ENCODE measurements around the gene GPC6.

The GPC6 gene

GRCh38 chr13:94390881-94391280 lies 1164.3 kb downstream of the GPC6 start:
- Histone ChIP-seq H3K36me3 (peaks cover 39% of the 10 kb centered on the region), H3K4me3 (ENCODE audit: low read depth, low read length) (no peak overlapping the region), H3K9me3 (ENCODE audit: severe bottlenecking) (peaks cover 1% of the 10 kb centered on the region), H3K27ac (no peak overlapping the region), H3K27me3 (ENCODE audit: insufficient read depth, low read depth, severe bottlenecking) (no peaks in the 10 kb centered on the region)
- no peak for TF ChIP-seq CTCF (IDR thresholded peaks at IDR 0.05; ENCODE audit: low read depth, low read length)
- no peak for DNase-seq

GRCh38 chr13:94394723-94395122 lies 1168.1 kb downstream of the GPC6 start:
- no peak for TF ChIP-seq CTCF (IDR thresholded peaks at IDR 0.05; ENCODE audit: low read depth, low read length)
- Histone ChIP-seq H3K9me3 (ENCODE audit: severe bottlenecking) (no peaks in the 10 kb centered on the region), H3K27ac (no peak overlapping the region), H3K4me3 (ENCODE audit: low read depth, low read length) (no peak overlapping the region), H3K36me3 (peaks cover 28% of the 10 kb centered on the region), H3K27me3 (ENCODE audit: insufficient read depth, low read depth, severe bottlenecking) (no peaks in the 10 kb centered on the region)
- no peak for DNase-seq

- no peak for DNase-seq
- Histone ChIP-seq H3K9me3 (ENCODE audit: severe bottlenecking) (no peaks in the 10 kb centered on the region), H3K36me3 (peaks cover 31% of the 10 kb centered on the region), H3K4me3 (ENCODE audit: low read depth, low read length) (no peak overlapping the region), H3K27me3 (ENCODE audit: insufficient read depth, low read depth, severe bottlenecking) (no peaks in the 10 kb centered on the region), H3K27ac (no peak overlapping the region)
- TF ChIP-seq CTCF (IDR thresholded peaks at IDR 0.05; ENCODE audit: low read depth, low read length) = no peak
These were observed 1169.3 kb downstream of the GPC6 start for GRCh38 chr13:94395860-94396259.

GRCh38 chr13:94399812-94400211 lies 1173.2 kb downstream of the GPC6 start:
- Histone ChIP-seq H3K36me3 (peaks cover 61% of the 10 kb centered on the region), H3K9me3 (ENCODE audit: severe bottlenecking) (peaks cover 2% of the 10 kb centered on the region), H3K27me3 (ENCODE audit: insufficient read depth, low read depth, severe bottlenecking) (no peaks in the 10 kb centered on the region), H3K27ac (no peak overlapping the region), H3K4me3 (ENCODE audit: low read depth, low read length) (no peak overlapping the region)
- no peak for DNase-seq
- no peak for TF ChIP-seq CTCF (IDR thresholded peaks at IDR 0.05; ENCODE audit: low read depth, low read length)

DNA sequence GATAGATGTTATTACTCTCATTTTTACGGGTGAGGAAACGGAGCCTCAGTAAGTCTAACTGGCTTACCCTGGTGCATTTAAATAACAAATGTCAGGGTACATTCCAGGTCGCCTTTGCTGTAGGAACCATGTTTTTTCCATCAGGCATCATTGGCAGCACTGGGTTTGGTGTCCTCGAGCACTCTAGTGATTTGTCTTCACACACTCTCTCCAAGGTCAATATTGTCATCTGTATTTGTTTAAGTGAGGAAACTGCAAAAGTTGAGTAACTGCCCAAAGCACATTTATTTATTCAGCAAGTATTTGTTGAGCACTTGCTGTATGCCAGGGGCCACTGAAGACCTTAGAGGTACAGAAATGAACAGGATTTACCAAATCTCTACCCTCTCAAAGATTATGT lies 1174.3 kb downstream of the GPC6 start:
- no peaks in the 10 kb centered on the region for H3K27me3 ChIP-seq (ENCODE audit: insufficient read depth, low read depth, severe bottlenecking)
- no peak for TF ChIP-seq CTCF (IDR thresholded peaks at IDR 0.05; ENCODE audit: low read depth, low read length)
- DNase-seq = no peak
- H3K27ac ChIP-seq = no peak overlapping the region
- peaks cover 2% of the 10 kb centered on the region for H3K9me3 ChIP-seq (ENCODE audit: severe bottlenecking)
- peaks cover 66% of the 10 kb centered on the region for H3K36me3 ChIP-seq
- no peak overlapping the region for H3K4me3 ChIP-seq (ENCODE audit: low read depth, low read length)

DNA sequence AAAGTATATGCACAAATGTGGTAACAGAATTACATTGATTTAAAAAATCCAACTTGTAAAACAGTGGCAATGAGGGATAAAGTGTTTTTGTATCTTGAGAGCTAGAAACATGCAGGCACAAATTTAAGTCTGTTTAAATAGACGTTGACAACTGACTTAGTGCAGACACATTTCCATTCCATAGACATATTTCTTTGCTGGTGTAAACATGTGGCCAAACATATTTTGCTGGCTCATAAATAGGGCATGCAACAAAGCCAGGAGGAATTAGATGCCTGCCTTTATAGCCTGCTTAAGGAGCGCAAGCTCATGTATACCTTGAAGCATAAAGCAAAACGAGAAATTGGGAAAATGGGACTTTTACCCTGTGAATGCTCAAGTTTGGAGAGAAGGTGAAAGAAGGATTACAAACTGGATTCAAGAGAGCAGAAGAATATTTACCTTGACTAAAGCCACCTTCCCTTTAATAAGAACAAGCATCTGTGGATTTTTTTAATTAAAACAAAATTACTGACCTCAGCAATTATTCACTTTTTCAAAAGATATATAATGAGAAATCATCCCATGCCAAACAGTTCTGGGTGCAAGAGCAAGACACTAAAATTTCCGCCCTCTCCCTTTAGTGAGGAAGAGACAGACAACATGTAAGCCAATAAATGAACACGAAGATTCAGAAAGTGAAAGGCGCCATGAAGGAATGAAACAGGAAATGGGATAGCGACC lies 1181.9 kb downstream of the GPC6 start:
- Histone ChIP-seq H3K27me3 (ENCODE audit: insufficient read depth, low read depth, severe bottlenecking) (no peaks in the 10 kb centered on the region), H3K9me3 (ENCODE audit: severe bottlenecking) (no peaks in the 10 kb centered on the region), H3K36me3 (peaks cover 18% of the 10 kb centered on the region), H3K4me3 (ENCODE audit: low read depth, low read length) (no peak overlapping the region), H3K27ac (no peak overlapping the region)
- TF ChIP-seq CTCF (IDR thresholded peaks at IDR 0.05; ENCODE audit: low read depth, low read length) = no peak
- no peak for DNase-seq
